SK-N-SH (cell line): ENCODE data around the gene ADCY9. TPM values are rescaled to one million over a fixed set of nuclear protein-coding genes. Genes with fewer than 3 reads are reported as not detected.

Experiments used
- CTCF ChIA-PET: fragments of 300-600, 350-600 bp; formaldehyde crosslinking; extraction: SDS; loops from one replicate; lab custom pipeline; 2021; lab: Yijun Ruan, JAX
- POLR2A ChIA-PET: fragments of 350-600 bp; sonication (Branson Sonifier 250); formaldehyde crosslinking; extraction: SDS; loops from one replicate; lab custom pipeline; 2020; ENCODE audit warnings: antibody characterized with exemption, inconsistent platforms; lab: Yijun Ruan, JAX
- DNase-seq: peaks from one replicate; pipeline ENCODE4 v3.0.0; 2012
- H2AFZ ChIP-seq: fragments of 200-600 bp; sonication (generic); 2 replicates; pipeline ENCODE4 v1.8.1; 2016; ENCODE audit warnings: antibody characterized with exemption, mild to moderate bottlenecking, low read depth
- H3F3A ChIP-seq: fragments of 200-600 bp; sonication (generic); replicated peaks from 2 replicates; pipeline ENCODE3; 2016; ENCODE audit warnings: antibody characterized with exemption, mild to moderate bottlenecking; ENCODE audit not compliant: insufficient read depth
- H3K27ac ChIP-seq, 2 experiments: fragments of 200-500 bp in 1 of 2; fragments of 200-600 bp in 1 of 2; sonication (Bioruptor generic) in 1 of 2; sonication (generic), shearing (Covaris generic) in 1 of 2; 2 replicates each; pipeline versions ENCODE4 v1.5.1 to v1.6.1; 2014 to 2016; ENCODE audit warnings: low read depth in 2 of 2, inconsistent platforms in 1 of 2, low read length in 1 of 2, mild to moderate bottlenecking in 1 of 2, mixed read lengths in 1 of 2
- H3K27me3 ChIP-seq: fragments of 200-600 bp; sonication (generic), shearing (Covaris generic); 2 replicates; pipeline ENCODE4 v1.6.1; 2016; ENCODE audit warnings: mixed run types; ENCODE audit not compliant: insufficient read depth
- H3K36me3 ChIP-seq, 2 experiments: fragments of 200-500 bp in 1 of 2; fragments of 200-600 bp in 1 of 2; sonication (Bioruptor generic) in 1 of 2; sonication (generic) in 1 of 2; replicated peaks in 1 of 2; 2 replicates each; pipeline versions ENCODE3 to v1.5.1; 2014 to 2016; ENCODE audit warnings: low read length in 1 of 2, mild to moderate bottlenecking in 1 of 2; ENCODE audit not compliant: insufficient read depth in 2 of 2, control insufficient read depth in 1 of 2
- H3K4me1 ChIP-seq, 2 experiments: fragments of 200-500 bp in 1 of 2; fragments of 200-600 bp in 1 of 2; sonication (Bioruptor generic) in 1 of 2; sonication (generic), shearing (Covaris generic) in 1 of 2; 2 replicates each; pipeline versions ENCODE4 v1.5.1 to v1.6.1; 2014 to 2016; ENCODE audit warnings: low read depth in 1 of 2, low read length in 1 of 2, mixed run types in 1 of 2; ENCODE audit not compliant: insufficient read depth in 2 of 2, control insufficient read depth in 1 of 2
- H3K4me2 ChIP-seq: fragments of 200-600 bp; sonication (generic), shearing (Covaris generic); 2 replicates; pipeline ENCODE4 v1.6.1; 2017; ENCODE audit warnings: mixed run types
- H3K4me3 ChIP-seq, 2 experiments: fragments of 200-500 bp in 1 of 2; fragments of 200-600 bp in 1 of 2; sonication (Bioruptor generic) in 1 of 2; sonication (generic), shearing (Covaris generic) in 1 of 2; 2 replicates each; pipeline versions ENCODE4 v1.5.1 to v1.8.1; 2014 to 2016; ENCODE audit warnings: low read depth in 2 of 2, inconsistent platforms in 1 of 2, low read length in 1 of 2, mild to moderate bottlenecking in 1 of 2, mixed read lengths in 1 of 2, moderate library complexity in 1 of 2
- H3K79me2 ChIP-seq: fragments of 200-600 bp; sonication (generic); 2 replicates; pipeline ENCODE4 v1.8.1; 2017; ENCODE audit warnings: mild to moderate bottlenecking; ENCODE audit not compliant: insufficient read depth
- H3K9ac ChIP-seq: fragments of 200-600 bp; sonication (generic); 2 replicates; pipeline ENCODE4 v1.6.1; 2017; ENCODE audit warnings: mixed run types
- H3K9me2 ChIP-seq: fragments of 200-600 bp; sonication (generic); 2 replicates; pipeline ENCODE4 v1.6.1; 2017; ENCODE audit warnings: mixed run types
- H3K9me3 ChIP-seq: fragments of 200-600 bp; sonication (generic); 2 replicates; pipeline ENCODE4 v1.6.1; 2017; ENCODE audit warnings: mixed run types, mild to moderate bottlenecking, moderate library complexity
- H4K20me1 ChIP-seq: fragments of 200-600 bp; sonication (generic); 2 replicates; pipeline ENCODE4 v1.6.1; 2017; ENCODE audit warnings: mild to moderate bottlenecking, mixed run types; ENCODE audit not compliant: insufficient read depth
- ELF1 ChIP-seq: IDR thresholded peaks from 2 replicates; pipeline ENCODE4 v1.4.0; 2012
- EP300 ChIP-seq, 2 experiments: IDR thresholded peaks; 2 replicates each; pipeline versions ENCODE4 v1.4.0 to v1.6.1; 2012; ENCODE audit warnings: borderline replicate concordance in 1 of 2, low read depth in 1 of 2, low read length in 1 of 2
- FOXJ3 ChIP-seq: sonication (generic); formaldehyde crosslinking; IDR thresholded peaks from 2 replicates; pipeline ENCODE4 v1.5.1; 2020; ENCODE audit warnings: mild to moderate bottlenecking, missing genetic modification reagents
- FOXM1 ChIP-seq: IDR thresholded peaks from 2 replicates; pipeline ENCODE4 v1.4.0; 2012; ENCODE audit warnings: low read depth, mild to moderate bottlenecking
- GABPA ChIP-seq: IDR thresholded peaks from 2 replicates; pipeline ENCODE4 v1.4.0; 2012; ENCODE audit warnings: low read depth, mild to moderate bottlenecking
- GATA2 ChIP-seq: sonication (generic); formaldehyde crosslinking; IDR thresholded peaks from 2 replicates; pipeline ENCODE4 v1.5.0; 2020; ENCODE audit warnings: mild to moderate bottlenecking, missing genetic modification reagents
- IRF3 ChIP-seq: fragments of 150-350 bp; IDR thresholded peaks from 2 replicates; pipeline ENCODE4 v1.6.1; 2016; ENCODE audit warnings: mild to moderate bottlenecking, low read depth, low read length
- MEF2A ChIP-seq: IDR thresholded peaks from 2 replicates; pipeline ENCODE4 v1.4.0; 2012; ENCODE audit warnings: low read depth, borderline replicate concordance
- MXI1 ChIP-seq: IDR thresholded peaks from 2 replicates; pipeline ENCODE4 v1.6.1; 2012; ENCODE audit warnings: mild to moderate bottlenecking, low read depth, low read length, improper control_type of control experiment
- NFIC ChIP-seq: IDR thresholded peaks from 2 replicates; pipeline ENCODE4 v1.4.0; 2012; ENCODE audit warnings: borderline replicate concordance
- NRF1 ChIP-seq: IDR thresholded peaks from 2 replicates; pipeline ENCODE4 v1.6.1; 2012; ENCODE audit warnings: low read depth, mild to moderate bottlenecking, low read length
- POLR2AphosphoS5 ChIP-seq: IDR thresholded peaks from 2 replicates; pipeline ENCODE4 v1.6.1; 2012; ENCODE audit warnings: low read depth, low read length
- REST ChIP-seq: IDR thresholded peaks from 2 replicates; pipeline ENCODE4 v1.6.1; 2012; ENCODE audit warnings: mild to moderate bottlenecking, low read depth, low read length, moderate library complexity
- RFX5 ChIP-seq: IDR thresholded peaks from 2 replicates; pipeline ENCODE4 v1.6.1; 2012; ENCODE audit warnings: mild to moderate bottlenecking, improper control_type of control experiment, low read length
- TCF12 ChIP-seq: IDR thresholded peaks from 2 replicates; pipeline ENCODE4 v1.4.0; 2012
- TEAD4 ChIP-seq: IDR thresholded peaks from 2 replicates; pipeline ENCODE4 v1.4.0; 2012; ENCODE audit warnings: mild to moderate bottlenecking, borderline replicate concordance; ENCODE audit not compliant: insufficient read depth
- USF2 ChIP-seq: fragments of 150-350 bp; IDR thresholded peaks from 2 replicates; pipeline ENCODE4 v1.6.1; 2017; ENCODE audit warnings: antibody characterized with exemption, low read length, low read depth, borderline replicate concordance
- YY1 ChIP-seq: IDR thresholded peaks from 2 replicates; pipeline ENCODE4 v1.4.0; 2012; ENCODE audit warnings: low read depth, mild to moderate bottlenecking
- WGBS: methylation state at CpG from one replicate; pipeline ENCODE4 v1.1.6; 2017; ENCODE audit warnings: low lambda C conversion rate; 5-methylcytosine and 5-hydroxymethylcytosine counted together
- polyA plus RNA-seq, 3 experiments: library from polyadenylated mRNA; depleted of rRNA; stranded (reverse); fragments of >200 nt; gene quantifications; 2 replicates each; pipeline ENCODE4 v1.2.3, GENCODE V29; 2012

ADCY9 gene
- polyA plus RNA-seq, 1 of the 3 experiments (the other 2 are of a cell fraction): 5.2 TPM

GRCh38 chr16:4042581-4042980 lies 73.7 kb downstream of the ADCY9 start:
- H3K27me3 ChIP-seq: no peaks in the 10 kb centered on the region
- POLR2A ChIA-PET: no interaction called here
- no peaks in the 10 kb centered on the region for H3K9me3 ChIP-seq
- H3K36me3 ChIP-seq: no peaks in the 10 kb centered on the region
- no peaks in the 10 kb centered on the region for H3F3A ChIP-seq
- no peak overlapping the region for H3K27ac ChIP-seq
- no peaks in the 10 kb centered on the region for H4K20me1 ChIP-seq
- WGBS: 94% methylated on average over 11 of the region's 11 CpGs
- no peaks in the 10 kb centered on the region for H3K9me2 ChIP-seq
- H3K9ac ChIP-seq: no peak overlapping the region
- no peak for TF ChIP-seq YY1
- TF ChIP-seq TCF12: no peak
- TF ChIP-seq EP300 (IDR thresholded peaks at IDR 0.05; ENCODE audit: borderline replicate concordance in 1 of 2, low read depth in 1 of 2, low read length in 1 of 2): no peak
- no peak for TF ChIP-seq MEF2A
- TF ChIP-seq FOXM1: no peak
- no peak for TF ChIP-seq RFX5
- no peak for TF ChIP-seq REST
- no peak for TF ChIP-seq NFIC
- TF ChIP-seq FOXJ3 (CRISPR knock-in tag): no peak
- no peak for TF ChIP-seq ELF1
- no peak for TF ChIP-seq IRF3
- TF ChIP-seq USF2: no peak
- TF ChIP-seq GABPA: no peak
- no peak for TF ChIP-seq POLR2AphosphoS5
- TF ChIP-seq GATA2: no peak
- no peak for TF ChIP-seq NRF1
- no peak for TF ChIP-seq TEAD4
- TF ChIP-seq MXI1: no peak
- TF ChIP-seq, all 33 proteins: peak for 0
- H3K79me2 ChIP-seq: no peaks in the 10 kb centered on the region
- H3K4me2 ChIP-seq: no peak overlapping the region
- no peaks in the 10 kb centered on the region; a peak in 1 of 4 replicates for H3K4me1 ChIP-seq
- DNase-seq: no peak
- H2AFZ ChIP-seq: no peak overlapping the region
- no peak overlapping the region for H3K4me3 ChIP-seq
- CTCF ChIA-PET: interaction anchor here (1.4 kb wide), 1 partner anchor 21 kb away, joined by 3 read pairs; no protein-coding TSS in a partner anchor
